Choroid plexus epithelial cell (primary cell): ENCODE results near the gene CDKL4.

Experiments used
- DNase-seq: peaks from one replicate; pipeline ENCODE4 v3.0.0-alpha.2; 2010; ENCODE audit warnings: low read depth
- H3K4me3 ChIP-seq: 2 replicates; pipeline ENCODE4 v1.5.1; 2011; ENCODE audit warnings: low read depth, mild to moderate bottlenecking, control low read depth, low read length, moderate library complexity
- CTCF ChIP-seq: conservative IDR thresholded peaks from 2 replicates; pipeline ENCODE4 v1.5.1; 2011; ENCODE audit warnings: low read depth, mild to moderate bottlenecking, control low read depth, inconsistent platforms, low read length, moderate library complexity

CDKL4 gene

GRCh38 chr2:39218391-39218790, 25.4 kb downstream of the CDKL4 start:
- TF ChIP-seq CTCF = no peak
- DNase-seq = no peak
- H3K4me3 ChIP-seq = no peak overlapping the region

- TF ChIP-seq CTCF = no peak
- H3K4me3 ChIP-seq = no peak overlapping the region
- no peak for DNase-seq
Observed at GRCh38 chr2:39217192-39217550, 26.6 kb downstream of the CDKL4 start.

- no peak overlapping the region for H3K4me3 ChIP-seq
- no peak for TF ChIP-seq CTCF
- no peak for DNase-seq
Observed at GRCh38 chr2:39216346-39217191, 27.2 kb downstream of the CDKL4 start.

- H3K4me3 ChIP-seq = no peak overlapping the region
- no peak for TF ChIP-seq CTCF
- no peak for DNase-seq
Observed at GRCh38 chr2:39215545-39215944, 28.2 kb downstream of the CDKL4 start.

GRCh38 chr2:39213015-39213414, 30.8 kb downstream of the CDKL4 start:
- TF ChIP-seq CTCF = no peak
- DNase-seq = no peak
- no peak overlapping the region for H3K4me3 ChIP-seq

- H3K4me3 ChIP-seq = no peak overlapping the region
- no peak for TF ChIP-seq CTCF
- no peak for DNase-seq
Observed at GRCh38 chr2:39210846-39211245, 32.9 kb downstream of the CDKL4 start.

GRCh38 chr2:39203382-39203781, 40.4 kb downstream of the CDKL4 start:
- no peak for DNase-seq
- no peak overlapping the region for H3K4me3 ChIP-seq
- TF ChIP-seq CTCF = no peak
